ENCODE data around the gene LAMTOR3. TPM values are rescaled to one million over a fixed set of nuclear protein-coding genes. Genes with fewer than 3 reads are reported as not detected.

The LAMTOR3 gene
- total and polyA plus RNA-seq, 2 donors (not counting 3 experiments of a cell fraction or from before 2014, with no cell fraction given): 25.3 to 31.0 TPM

GRCh38 chr4:99915449-99915848 is 21.2 kb upstream of the LAMTOR3 start:
- no peak overlapping the region for H3K9ac ChIP-seq (replicated peaks; ENCODE audit: extremely low read depth, insufficient read depth, low read length)
- BruUV-seq (replicated peaks): no TSS peak
- FAIRE-seq (no peak), DNase-seq (ENCODE audit: low read depth, low spot score) (no peak)
- TF ChIP-seq FOS (IDR thresholded peaks at IDR 0.05; ENCODE audit: borderline replicate concordance, insufficient read depth, low read length): no peak
- TF ChIP-seq POLR2A (IDR thresholded peaks at IDR 0.05; ENCODE audit: low read depth, low read length): no peak
- no peak for TF ChIP-seq JUN (IDR thresholded peaks at IDR 0.05; ENCODE audit: borderline replicate concordance, insufficient read depth, insufficient read length, low read depth)
- TF ChIP-seq EZH2 (IDR thresholded peaks at IDR 0.05; ENCODE audit: borderline replicate concordance, low read depth, low read length, severe bottlenecking): no peak
- no peak for TF ChIP-seq GATA2 (IDR thresholded peaks at IDR 0.05; ENCODE audit: insufficient read depth, insufficient read length, low read depth, low read length)
- no peak for TF ChIP-seq POLR2AphosphoS5 (IDR thresholded peaks at IDR 0.05; ENCODE audit: insufficient read depth, low read depth, low read length)
- no peak for TF ChIP-seq MAX (IDR thresholded peaks at IDR 0.05; ENCODE audit: insufficient read depth, insufficient read length)
- no peak for TF ChIP-seq CTCF (IDR thresholded peaks at IDR 0.05; ENCODE audit: extremely low read depth in 1 of 2, insufficient read depth in 1 of 2, low read depth in 1 of 2, low read length in 2 of 2)
- no peak for TF ChIP-seq MYC (IDR thresholded peaks at IDR 0.05; ENCODE audit: low read depth, low read length)
- CTCF ChIA-PET: no interaction called here
- H2AFZ ChIP-seq (ENCODE audit: low read depth, low read length): no peak overlapping the region
- H3K36me3 ChIP-seq (ENCODE audit: control insufficient read depth in 2 of 2, extremely low read depth in 1 of 2, insufficient read depth in 2 of 2, low read length in 2 of 2): peaks cover 2 to 7% of the 10 kb centered on the region in 2 experiments
- no peak overlapping the region for H3K4me2 ChIP-seq (ENCODE audit: insufficient read depth, low read length)
- H3K27me3 ChIP-seq (ENCODE audit: control insufficient read depth in 2 of 2, insufficient read depth in 2 of 2, low read length in 2 of 2): no peaks in the 10 kb centered on the region
- H3K9me3 ChIP-seq (replicated peaks; ENCODE audit: control insufficient read depth, insufficient read depth, low read length): no peaks in the 10 kb centered on the region
- no peak overlapping the region for H3K4me3 ChIP-seq (replicated peaks in 1 of 3; ENCODE audit: insufficient read depth in 1 of 3, low read depth in 1 of 3, low read length in 3 of 3)
- POLR2A ChIA-PET: no interaction called here
- H3K4me1 ChIP-seq (ENCODE audit: control insufficient read depth, extremely low read depth, insufficient read depth, low read length): no peaks in the 10 kb centered on the region
- dilution Hi-C loops (cut with MboI; ENCODE audit: extremely low pct_ligation_motif_present, low sequenced_read_pairs) (no loop called here), intact Hi-C loops (cut with micrococcal nuclease) (loop anchor here (1.0 kb wide), 1 partner anchor 9 kb away; no protein-coding TSS in a partner anchor)
- no peaks in the 10 kb centered on the region for H3K9me1 ChIP-seq (replicated peaks; ENCODE audit: control insufficient read depth, extremely low read depth, insufficient read depth, low read length)
- H3K79me2 ChIP-seq (ENCODE audit: control insufficient read depth, insufficient read depth, low read length): no peaks in the 10 kb centered on the region
- no peak overlapping the region for H3K27ac ChIP-seq (ENCODE audit: insufficient read depth, low read depth, low read length)
- H4K20me1 ChIP-seq (replicated peaks; ENCODE audit: control insufficient read depth, extremely low read depth, insufficient read depth, low read length): no peaks in the 10 kb centered on the region
